ENCODE results near the gene CCR3.
A peak's percentile ranks its signal among the peaks of the same experiment; 100 is the strongest.

- TF ChIP-seq CTCF (conservative IDR thresholded peaks at IDR 0.05; ENCODE audit: low read depth, low read length) = peak; percentile 31; the same call in 1 of the 2 replicates
- TF ChIP-seq EZH2 (IDR thresholded peaks at IDR 0.05; ENCODE audit: borderline replicate concordance, low read depth, low read length, poor library complexity, severe bottlenecking) = no peak
These were observed 27.4 kb upstream of the CCR3 start for GRCh38 chr3:46214751-46215352.

All from A673 (cell line).